ENCODE data around the gene MMADHC. TPM values are rescaled to one million over a fixed set of nuclear protein-coding genes. Genes with fewer than 3 reads are reported as not detected.

MMADHC gene
- total and polyA plus RNA-seq, 4 donors, result 67.8 to 97.5 (median 88.0) TPM

GRCh38 chr2:149525323-149525722 lies 62.3 kb downstream of the MMADHC start:
- Histone ChIP-seq H3K9ac (ENCODE audit: low read depth in 1 of 2, low read length in 2 of 2) (no peak overlapping the region), H3K4me1 (ENCODE audit: control insufficient read depth in 4 of 4, insufficient read depth in 4 of 4, low read length in 3 of 4) (no peaks in the 10 kb centered on the region), H3K27ac (ENCODE audit: low read depth in 1 of 2, low read length in 2 of 2) (no peak overlapping the region), H3K36me3 (ENCODE audit: control insufficient read depth in 4 of 4, insufficient read depth in 3 of 4, low read depth in 1 of 4, low read length in 3 of 4) (no peaks in the 10 kb centered on the region), H3K27me3 (ENCODE audit: control insufficient read depth in 4 of 4, insufficient read depth in 4 of 4, low read length in 3 of 4) (no peaks in the 10 kb centered on the region), H3K9me3 (ENCODE audit: control insufficient read depth in 4 of 4, low read length in 3 of 4) (no peaks in the 10 kb centered on the region), H3K4me3 (ENCODE audit: low read depth in 1 of 3, low read length in 3 of 3) (no peak overlapping the region)
- no peak for DNase-seq (ENCODE audit: low spot score)
- TF ChIP-seq HNF4A (conservative IDR thresholded peaks at IDR 0.05), result no peak
- WGBS, result 95% methylated on average over 9 of the region's 9 CpGs

Small RNA genes within 50 kb of the gene (small RNA-seq; reads per million reads assigned to genes)
- gene RNU6-601P, result not detected

All from liver (tissue), 10 donors.